ENCODE results near the gene GNRHR. TPM values are rescaled to one million over a fixed set of nuclear protein-coding genes. Genes with fewer than 3 reads are reported as not detected.

The GNRHR gene
- total and polyA plus RNA-seq, 2 donors (not counting 1 experiment from before 2014, with no cell fraction given), result not detected

DNA sequence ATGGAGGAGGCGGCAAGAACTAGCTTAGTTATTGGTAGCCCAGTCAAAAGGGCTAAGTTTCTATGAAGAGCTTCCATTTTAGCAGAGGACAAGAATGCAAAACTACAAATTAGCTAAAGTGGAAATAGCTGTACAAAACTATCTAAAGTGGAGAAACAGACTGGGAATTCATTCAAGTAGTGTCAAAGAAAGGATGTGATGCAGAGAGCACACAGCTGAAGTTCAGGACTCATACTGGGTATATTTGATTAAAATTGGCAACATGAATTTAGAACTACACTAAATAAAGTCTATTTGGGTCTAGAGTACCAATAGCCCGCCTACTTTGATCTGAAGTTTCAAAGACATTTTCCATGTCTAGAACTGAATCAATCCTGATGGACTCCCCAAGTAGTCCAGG, 33.1 kb upstream of the GNRHR start:
- Histone ChIP-seq H3K4me1 (ENCODE audit: control insufficient read depth, extremely low read depth, insufficient read depth, low read length) (no peaks in the 10 kb centered on the region), H3K27me3 (ENCODE audit: control insufficient read depth, insufficient read depth, low read length) (no peaks in the 10 kb centered on the region), H3K27ac (ENCODE audit: insufficient read depth, low read length) (no peak overlapping the region), H3K9ac (ENCODE audit: insufficient read depth, low read length) (no peak overlapping the region), H3K79me2 (ENCODE audit: control insufficient read depth, insufficient read depth, low read length) (no peaks in the 10 kb centered on the region), H3K4me3 (replicated peaks in 1 of 4; ENCODE audit: control extremely low read depth in 1 of 4, insufficient read depth in 1 of 4, low read depth in 3 of 4, low read length in 4 of 4) (no peak overlapping the region), H4K20me1 (ENCODE audit: control insufficient read depth, extremely low read depth, insufficient read depth, low read length) (no peaks in the 10 kb centered on the region), H2AFZ (ENCODE audit: low read length) (no peak overlapping the region), H3K36me3 (ENCODE audit: control insufficient read depth, insufficient read depth, low read length) (no peaks in the 10 kb centered on the region), H3K9me3 (ENCODE audit: control insufficient read depth, insufficient read depth, low read depth, low read length) (no peaks in the 10 kb centered on the region), H3K4me2 (ENCODE audit: extremely low read depth, insufficient read depth, low read length) (no peak overlapping the region)
- no peak for TF ChIP-seq EZH2 (IDR thresholded peaks at IDR 0.05; ENCODE audit: low read length, missing control alignments)
- TF ChIP-seq, protein P1, sequence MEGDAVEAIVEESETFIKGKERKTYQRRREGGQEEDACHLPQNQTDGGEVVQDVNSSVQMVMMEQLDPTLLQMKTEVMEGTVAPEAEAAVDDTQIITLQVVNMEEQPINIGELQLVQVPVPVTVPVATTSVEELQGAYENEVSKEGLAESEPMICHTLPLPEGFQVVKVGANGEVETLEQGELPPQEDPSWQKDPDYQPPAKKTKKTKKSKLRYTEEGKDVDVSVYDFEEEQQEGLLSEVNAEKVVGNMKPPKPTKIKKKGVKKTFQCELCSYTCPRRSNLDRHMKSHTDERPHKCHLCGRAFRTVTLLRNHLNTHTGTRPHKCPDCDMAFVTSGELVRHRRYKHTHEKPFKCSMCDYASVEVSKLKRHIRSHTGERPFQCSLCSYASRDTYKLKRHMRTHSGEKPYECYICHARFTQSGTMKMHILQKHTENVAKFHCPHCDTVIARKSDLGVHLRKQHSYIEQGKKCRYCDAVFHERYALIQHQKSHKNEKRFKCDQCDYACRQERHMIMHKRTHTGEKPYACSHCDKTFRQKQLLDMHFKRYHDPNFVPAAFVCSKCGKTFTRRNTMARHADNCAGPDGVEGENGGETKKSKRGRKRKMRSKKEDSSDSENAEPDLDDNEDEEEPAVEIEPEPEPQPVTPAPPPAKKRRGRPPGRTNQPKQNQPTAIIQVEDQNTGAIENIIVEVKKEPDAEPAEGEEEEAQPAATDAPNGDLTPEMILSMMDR (conservative IDR thresholded peaks at IDR 0.05 in 1 of 2, IDR thresholded peaks at IDR 0.05 in 1 of 2; ENCODE audit: low read depth in 1 of 2, low read length in 2 of 2), result no peak
- no peak for DNase-seq (ENCODE audit: low read depth in 2 of 2)

DNA sequence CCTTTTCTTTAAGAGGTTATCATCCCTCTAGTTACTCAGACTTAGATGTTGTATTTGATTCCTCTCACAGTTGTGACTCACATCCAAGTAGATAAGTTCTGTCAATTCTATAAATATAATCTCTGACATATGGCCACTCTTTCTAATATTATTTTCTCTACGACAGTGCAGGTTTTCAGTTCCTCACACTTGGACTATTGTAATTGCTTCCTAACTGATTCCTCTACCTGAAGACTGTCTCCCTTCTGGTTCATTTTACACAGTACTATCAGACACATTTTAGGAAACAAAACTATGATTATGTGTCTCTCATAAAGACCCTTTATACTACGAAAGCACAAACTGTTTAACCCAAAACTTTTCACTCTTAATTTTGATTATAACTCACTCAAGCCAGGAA, 31.3 kb upstream of the GNRHR start:
- Histone ChIP-seq H3K27me3 (ENCODE audit: control insufficient read depth, insufficient read depth, low read length) (no peaks in the 10 kb centered on the region), H3K4me3 (replicated peaks in 1 of 4; ENCODE audit: control extremely low read depth in 1 of 4, insufficient read depth in 1 of 4, low read depth in 3 of 4, low read length in 4 of 4) (no peak overlapping the region), H4K20me1 (ENCODE audit: control insufficient read depth, extremely low read depth, insufficient read depth, low read length) (no peaks in the 10 kb centered on the region), H3K4me1 (ENCODE audit: control insufficient read depth, extremely low read depth, insufficient read depth, low read length) (no peaks in the 10 kb centered on the region), H3K9ac (ENCODE audit: insufficient read depth, low read length) (no peak overlapping the region), H3K4me2 (ENCODE audit: extremely low read depth, insufficient read depth, low read length) (no peak overlapping the region), H3K9me3 (ENCODE audit: control insufficient read depth, insufficient read depth, low read depth, low read length) (no peaks in the 10 kb centered on the region), H3K36me3 (ENCODE audit: control insufficient read depth, insufficient read depth, low read length) (no peaks in the 10 kb centered on the region), H3K79me2 (ENCODE audit: control insufficient read depth, insufficient read depth, low read length) (no peaks in the 10 kb centered on the region), H2AFZ (ENCODE audit: low read length) (no peak overlapping the region), H3K27ac (ENCODE audit: insufficient read depth, low read length) (no peak overlapping the region)
- DNase-seq (ENCODE audit: low read depth in 2 of 2), result peak in 1 of 2 donors; percentile 21
- TF ChIP-seq EZH2 (IDR thresholded peaks at IDR 0.05; ENCODE audit: low read length, missing control alignments), result no peak
- TF ChIP-seq, protein P1 (conservative IDR thresholded peaks at IDR 0.05 in 1 of 2, IDR thresholded peaks at IDR 0.05 in 1 of 2; ENCODE audit: low read depth in 1 of 2, low read length in 2 of 2), result no peak

DNA sequence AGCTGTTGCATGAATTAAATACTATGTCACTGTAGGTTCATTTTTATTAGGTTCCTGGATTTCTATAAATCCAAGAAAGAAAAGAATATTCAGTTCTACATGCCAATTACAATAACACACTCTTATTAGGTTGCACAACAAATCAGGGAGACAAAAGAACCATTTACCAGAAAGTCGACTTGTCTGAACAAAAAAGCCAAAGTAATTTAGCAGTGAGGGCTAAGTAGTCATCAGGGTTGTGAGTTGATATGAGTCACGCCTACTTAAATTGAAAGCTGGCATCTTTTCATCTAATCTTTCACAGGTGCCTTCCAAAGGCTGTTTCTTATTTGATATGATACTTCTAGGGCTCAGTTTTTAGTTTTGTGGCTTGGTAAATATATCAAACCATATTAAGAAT, 25.4 kb upstream of the GNRHR start:
- no peak overlapping the region for H3K9ac ChIP-seq (ENCODE audit: insufficient read depth, low read length)

More for the DNA sequence above, 25.4 kb upstream of the GNRHR start:
- no peak overlapping the region for H3K4me3 ChIP-seq (replicated peaks in 1 of 4; ENCODE audit: control extremely low read depth in 1 of 4, insufficient read depth in 1 of 4, low read depth in 3 of 4, low read length in 4 of 4)
- peak in 1 of 2 donors; percentile 58 for DNase-seq (ENCODE audit: low read depth in 2 of 2)
- H3K9me3 ChIP-seq (ENCODE audit: control insufficient read depth, insufficient read depth, low read depth, low read length), result no peaks in the 10 kb centered on the region
- H3K79me2 ChIP-seq (ENCODE audit: control insufficient read depth, insufficient read depth, low read length), result no peaks in the 10 kb centered on the region
- H3K4me2 ChIP-seq (ENCODE audit: extremely low read depth, insufficient read depth, low read length), result no peak overlapping the region
- H2AFZ ChIP-seq (ENCODE audit: low read length), result no peak overlapping the region
- no peaks in the 10 kb centered on the region for H3K36me3 ChIP-seq (ENCODE audit: control insufficient read depth, insufficient read depth, low read length)
- no peaks in the 10 kb centered on the region for H3K27me3 ChIP-seq (ENCODE audit: control insufficient read depth, insufficient read depth, low read length)
- H3K4me1 ChIP-seq (ENCODE audit: control insufficient read depth, extremely low read depth, insufficient read depth, low read length), result no peaks in the 10 kb centered on the region
- no peak overlapping the region for H3K27ac ChIP-seq (ENCODE audit: insufficient read depth, low read length)
- no peak for TF ChIP-seq EZH2 (IDR thresholded peaks at IDR 0.05; ENCODE audit: low read length, missing control alignments)
- TF ChIP-seq, protein P1 (conservative IDR thresholded peaks at IDR 0.05 in 1 of 2, IDR thresholded peaks at IDR 0.05 in 1 of 2; ENCODE audit: low read depth in 1 of 2, low read length in 2 of 2), result no peak
- no peaks in the 10 kb centered on the region for H4K20me1 ChIP-seq (ENCODE audit: control insufficient read depth, extremely low read depth, insufficient read depth, low read length)

All from fibroblast of lung (primary cell).